HUES64 (cell line): ENCODE data around the gene SPATA31C1.
"Not testable (repeated sequence)": the region's sequence is repeated elsewhere in the genome, so short reads cannot be mapped to it uniquely, and the experiment has no call there.

Experiments
- H3K27ac ChIP-seq: 2 replicates; pipeline ENCODE4 v1.7.0; 2013; ENCODE audit warnings: low read depth, low read length, inconsistent platforms
- H3K27me3 ChIP-seq: 2 replicates; pipeline ENCODE4 v1.6.1; 2013; ENCODE audit warnings: mild to moderate bottlenecking, low read length; ENCODE audit not compliant: insufficient read depth
- H3K36me3 ChIP-seq: 2 replicates; pipeline ENCODE4 v1.6.1; 2013; ENCODE audit warnings: mild to moderate bottlenecking, low read length; ENCODE audit not compliant: insufficient read depth
- H3K4me1 ChIP-seq: 2 replicates; pipeline ENCODE4 v1.6.1; 2013; ENCODE audit warnings: mild to moderate bottlenecking, low read length, moderate library complexity; ENCODE audit not compliant: insufficient read depth
- H3K4me3 ChIP-seq: 2 replicates; pipeline ENCODE4 v1.5.1; 2013; ENCODE audit warnings: mild to moderate bottlenecking, low read length, moderate library complexity
- H3K9ac ChIP-seq: 2 replicates; pipeline ENCODE4 v1.6.1; 2013; ENCODE audit warnings: mild to moderate bottlenecking, low read depth, low read length
- H3K9me3 ChIP-seq: 2 replicates; pipeline ENCODE4 v1.6.1; 2013; ENCODE audit warnings: low read depth, low read length; ENCODE audit not compliant: insufficient read depth
- WGBS: fragments of 150-250, 120-280 bp; methylation state at CpG from one replicate; pipeline ENCODE4 v1.1.7; 2013; ENCODE audit warnings: missing lambda C conversion rate; 5-methylcytosine and 5-hydroxymethylcytosine counted together

Gene SPATA31C1

GRCh38 chr9:87909310-87910041 lies 8.3 kb upstream of the SPATA31C1 start:
- H3K9ac ChIP-seq: no peak overlapping the region

DNA sequence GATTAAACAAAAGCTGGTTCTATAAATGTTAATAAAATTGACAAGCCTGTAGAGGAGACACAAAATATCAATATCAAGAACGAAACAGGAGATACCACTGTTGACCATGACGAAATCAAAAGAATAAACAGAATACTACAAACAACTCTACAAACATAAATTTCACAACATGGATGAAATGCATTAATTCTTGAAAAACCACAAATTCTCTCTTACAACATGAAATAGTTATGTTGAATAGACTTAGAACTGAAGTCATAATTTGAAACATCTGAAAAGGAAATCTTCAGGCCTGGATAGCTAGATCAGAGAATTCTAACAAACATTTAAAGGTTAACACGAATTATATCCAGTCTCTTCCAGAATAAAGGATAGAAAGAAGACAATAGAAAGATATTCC lies 6.9 kb upstream of the SPATA31C1 start:
- no peak overlapping the region for H3K9ac ChIP-seq
- no peaks in the 10 kb centered on the region for H3K9me3 ChIP-seq
- H3K27me3 ChIP-seq: no peaks in the 10 kb centered on the region
- H3K36me3 ChIP-seq: no peaks in the 10 kb centered on the region
- H3K4me1 ChIP-seq: no peaks in the 10 kb centered on the region
- 100% methylated on average over 2 of the region's 3 CpGs for WGBS
- H3K27ac ChIP-seq: no peak overlapping the region
- H3K4me3 ChIP-seq: no peak overlapping the region

More at GRCh38 chr9:87909310-87910041, 8.3 kb upstream of the SPATA31C1 start:
- H3K27me3 ChIP-seq: no peaks in the 10 kb centered on the region
- H3K27ac ChIP-seq: no peak overlapping the region
- H3K4me1 ChIP-seq: no peaks in the 10 kb centered on the region
- 94% methylated on average over 20 of the region's 20 CpGs for WGBS
- no peaks in the 10 kb centered on the region for H3K9me3 ChIP-seq
- no peaks in the 10 kb centered on the region for H3K36me3 ChIP-seq
- H3K4me3 ChIP-seq: no peak overlapping the region

DNA sequence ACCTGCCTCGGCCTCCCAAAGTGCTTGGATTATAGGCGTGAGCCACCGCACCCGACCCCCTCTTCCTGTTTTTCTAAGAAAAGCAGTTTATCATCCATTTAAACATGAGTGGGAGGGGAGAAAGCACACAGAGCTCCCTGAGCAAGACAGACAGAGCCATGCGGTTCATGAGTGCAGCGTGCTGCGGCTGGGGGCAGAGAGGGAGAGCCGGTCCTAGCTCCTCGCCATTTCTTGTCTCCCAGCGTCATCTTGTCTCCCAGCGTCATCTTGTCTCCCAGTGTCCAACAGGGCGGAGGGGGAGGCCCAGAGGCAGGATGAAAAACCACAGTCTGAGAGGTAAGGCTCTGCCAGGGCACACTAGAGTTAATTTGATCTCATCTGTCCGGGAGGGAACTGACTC lies 1.3 kb downstream of the SPATA31C1 start:
- H3K4me1 ChIP-seq, H3K9me3 ChIP-seq, H3K4me3 ChIP-seq, H3K36me3 ChIP-seq, H3K9ac ChIP-seq, H3K27me3 ChIP-seq, H3K27ac ChIP-seq: not testable (repeated sequence)
- WGBS: 94% methylated on average over 12 of the region's 13 CpGs

GRCh38 chr9:87921561-87921960 lies 3.8 kb downstream of the SPATA31C1 start:
- H3K36me3 ChIP-seq, H3K4me3 ChIP-seq, H3K27ac ChIP-seq, H3K4me1 ChIP-seq, H3K9ac ChIP-seq, H3K9me3 ChIP-seq, H3K27me3 ChIP-seq: not testable (repeated sequence)
- 93% methylated on average over 8 of the region's 8 CpGs for WGBS

DNA sequence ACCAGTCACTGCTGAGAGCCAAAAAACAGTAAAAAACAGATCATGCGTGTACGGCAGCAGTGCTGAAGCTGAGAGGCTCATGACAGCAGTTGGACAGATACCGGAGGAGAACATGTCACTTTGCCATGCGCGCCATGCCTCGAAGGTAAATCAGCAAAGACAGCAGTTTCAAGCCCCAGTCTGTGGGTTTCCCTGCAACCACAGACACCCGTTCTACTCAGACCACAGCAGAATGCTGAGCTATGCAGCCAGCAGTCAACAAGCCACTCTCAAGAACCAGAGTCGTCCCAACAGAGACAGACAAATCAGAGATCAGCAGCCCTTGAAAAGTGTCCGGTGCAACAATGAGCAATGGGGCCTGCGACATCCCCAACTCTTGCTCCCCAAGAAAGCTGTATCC lies 5.2 kb downstream of the SPATA31C1 start:
- WGBS: 93% methylated on average over 8 of the region's 10 CpGs
- H3K27me3 ChIP-seq, H3K9me3 ChIP-seq, H3K27ac ChIP-seq, H3K36me3 ChIP-seq, H3K4me3 ChIP-seq, H3K4me1 ChIP-seq, H3K9ac ChIP-seq: not testable (repeated sequence)

- WGBS: 92% methylated on average over 10 of the region's 10 CpGs
- H3K27ac ChIP-seq, H3K9ac ChIP-seq, H3K36me3 ChIP-seq, H3K4me1 ChIP-seq, H3K27me3 ChIP-seq, H3K4me3 ChIP-seq, H3K9me3 ChIP-seq: not testable (repeated sequence)
Observed at GRCh38 chr9:87924851-87925250, 7.1 kb downstream of the SPATA31C1 start.

DNA sequence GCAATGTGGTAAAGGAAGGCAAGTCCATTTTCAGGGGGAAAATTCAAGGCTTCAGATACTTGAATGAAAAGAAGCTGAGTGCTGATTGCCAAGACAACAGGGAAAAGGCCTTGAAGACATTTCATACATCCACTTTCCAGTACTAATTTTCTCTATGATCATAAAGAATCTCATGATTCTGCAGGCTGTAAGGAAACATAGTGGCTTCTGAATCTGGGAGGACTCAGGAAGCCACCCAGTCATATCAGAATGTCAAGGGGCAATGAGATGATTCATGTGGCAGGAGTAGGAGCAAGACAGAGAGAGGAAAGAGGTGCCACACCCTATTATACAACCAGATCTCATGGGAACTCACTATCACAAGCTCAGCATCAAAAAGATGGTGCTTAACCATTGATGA lies 11.4 kb downstream of the SPATA31C1 start:
- not testable (repeated sequence) for H3K27ac ChIP-seq, H3K9me3 ChIP-seq, H3K9ac ChIP-seq, H3K4me1 ChIP-seq, H3K36me3 ChIP-seq, H3K4me3 ChIP-seq, H3K27me3 ChIP-seq

- H3K27me3 ChIP-seq, H3K4me1 ChIP-seq, H3K27ac ChIP-seq, H3K9ac ChIP-seq, H3K4me3 ChIP-seq, H3K9me3 ChIP-seq, H3K36me3 ChIP-seq: not testable (repeated sequence)
- 85% methylated on average over 7 of the region's 7 CpGs for WGBS
Observed at GRCh38 chr9:87934444-87934843, 16.7 kb downstream of the SPATA31C1 start.

- not testable (repeated sequence) for H3K27ac ChIP-seq, H3K36me3 ChIP-seq, H3K9me3 ChIP-seq, H3K4me1 ChIP-seq, H3K4me3 ChIP-seq, H3K9ac ChIP-seq, H3K27me3 ChIP-seq
- 96% methylated on average over 4 of the region's 12 CpGs for WGBS
Observed at GRCh38 chr9:87937352-87937751, 19.6 kb downstream of the SPATA31C1 start.

- H3K27me3 ChIP-seq, H3K27ac ChIP-seq, H3K4me1 ChIP-seq, H3K36me3 ChIP-seq, H3K4me3 ChIP-seq, H3K9me3 ChIP-seq, H3K9ac ChIP-seq: not testable (repeated sequence)
- 95% methylated on average over 9 of the region's 9 CpGs for WGBS
Observed at GRCh38 chr9:87937918-87938317, 20.2 kb downstream of the SPATA31C1 start.

GRCh38 chr9:87938336-87938735 lies 20.6 kb downstream of the SPATA31C1 start:
- H3K9ac ChIP-seq, H3K36me3 ChIP-seq, H3K9me3 ChIP-seq, H3K27ac ChIP-seq, H3K4me1 ChIP-seq, H3K27me3 ChIP-seq, H3K4me3 ChIP-seq: not testable (repeated sequence)
- WGBS: 91% methylated on average over 6 of the region's 12 CpGs

DNA sequence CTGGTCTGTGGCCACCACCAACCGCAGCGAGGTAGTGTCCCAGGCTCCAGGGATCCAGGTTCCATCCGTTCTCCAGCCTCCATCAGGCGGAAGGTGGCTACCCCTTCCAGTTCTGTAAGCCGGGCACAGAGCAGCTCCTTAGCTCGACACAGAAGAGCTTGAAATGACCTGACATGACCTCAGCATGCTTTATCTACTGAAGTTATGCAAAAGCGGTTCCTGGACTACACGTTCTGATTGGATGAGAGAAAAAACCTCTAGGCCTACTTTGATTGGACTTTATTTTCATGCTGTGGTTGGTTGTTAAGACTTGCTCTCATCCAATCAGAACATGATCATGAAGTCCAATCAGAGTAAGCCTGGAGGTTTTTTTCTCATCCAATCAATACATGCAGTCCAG lies 21.3 kb downstream of the SPATA31C1 start:
- not testable (repeated sequence) for H3K27me3 ChIP-seq, H3K9me3 ChIP-seq, H3K4me3 ChIP-seq, H3K4me1 ChIP-seq, H3K36me3 ChIP-seq, H3K27ac ChIP-seq, H3K9ac ChIP-seq
- WGBS: 98% methylated on average over 8 of the region's 8 CpGs
